GM20431 (cell line): ENCODE data around the gene THSD4.

Source experiments
- in situ Hi-C: fragments of 300-500 bp; cut with MseI, MboI; formaldehyde crosslinking; loops from one replicate; pipeline ENCODE4 v1.15.0; 2020; ENCODE audit warnings: low sequenced_read_pairs; ENCODE audit not compliant: unreplicated experiment

THSD4 gene

GRCh38 chr15:71810256-71811035 lies 695.2 kb downstream of the THSD4 start, which contains the start of gene NR2E3:
Gene NR2E3 (plus strand): TSS chr15:71810554. CDS start chr15:71810744, 190 bp downstream.
- in situ Hi-C loops, result no loop called here

DNA sequence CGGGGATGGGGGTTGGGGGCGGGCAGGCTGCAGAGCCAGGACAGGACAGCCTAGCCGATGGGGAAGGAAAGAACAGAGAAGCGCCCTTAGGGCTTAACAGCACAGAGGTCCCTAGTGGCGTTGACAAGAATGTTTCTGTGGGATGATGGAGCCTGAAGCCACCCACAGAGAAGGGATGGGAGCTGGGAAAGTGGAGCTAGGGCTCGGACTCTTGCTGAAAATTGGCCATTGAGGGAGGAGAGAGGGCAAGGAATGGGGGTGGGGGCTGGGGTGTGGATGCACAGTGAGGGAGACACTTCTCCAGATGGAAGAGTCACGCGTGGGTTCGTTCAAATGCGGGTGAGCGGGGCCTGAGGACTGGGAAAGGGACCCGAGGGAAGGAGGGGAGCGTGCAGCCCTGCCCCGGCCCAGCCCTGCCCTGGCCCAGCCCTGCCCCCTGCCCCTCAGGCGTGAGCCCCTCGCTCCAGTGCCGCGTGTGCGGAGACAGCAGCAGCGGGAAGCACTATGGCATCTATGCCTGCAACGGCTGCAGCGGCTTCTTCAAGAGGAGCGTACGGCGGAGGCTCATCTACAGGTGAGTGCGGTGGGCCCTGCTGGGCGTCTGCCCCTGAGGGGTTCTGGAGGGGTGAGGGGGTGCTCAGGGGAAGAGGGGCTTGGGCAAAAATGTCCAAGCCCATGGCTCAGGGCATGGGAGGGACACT lies 695.9 kb downstream of the THSD4 start:
- in situ Hi-C loops, result no loop called here

DNA sequence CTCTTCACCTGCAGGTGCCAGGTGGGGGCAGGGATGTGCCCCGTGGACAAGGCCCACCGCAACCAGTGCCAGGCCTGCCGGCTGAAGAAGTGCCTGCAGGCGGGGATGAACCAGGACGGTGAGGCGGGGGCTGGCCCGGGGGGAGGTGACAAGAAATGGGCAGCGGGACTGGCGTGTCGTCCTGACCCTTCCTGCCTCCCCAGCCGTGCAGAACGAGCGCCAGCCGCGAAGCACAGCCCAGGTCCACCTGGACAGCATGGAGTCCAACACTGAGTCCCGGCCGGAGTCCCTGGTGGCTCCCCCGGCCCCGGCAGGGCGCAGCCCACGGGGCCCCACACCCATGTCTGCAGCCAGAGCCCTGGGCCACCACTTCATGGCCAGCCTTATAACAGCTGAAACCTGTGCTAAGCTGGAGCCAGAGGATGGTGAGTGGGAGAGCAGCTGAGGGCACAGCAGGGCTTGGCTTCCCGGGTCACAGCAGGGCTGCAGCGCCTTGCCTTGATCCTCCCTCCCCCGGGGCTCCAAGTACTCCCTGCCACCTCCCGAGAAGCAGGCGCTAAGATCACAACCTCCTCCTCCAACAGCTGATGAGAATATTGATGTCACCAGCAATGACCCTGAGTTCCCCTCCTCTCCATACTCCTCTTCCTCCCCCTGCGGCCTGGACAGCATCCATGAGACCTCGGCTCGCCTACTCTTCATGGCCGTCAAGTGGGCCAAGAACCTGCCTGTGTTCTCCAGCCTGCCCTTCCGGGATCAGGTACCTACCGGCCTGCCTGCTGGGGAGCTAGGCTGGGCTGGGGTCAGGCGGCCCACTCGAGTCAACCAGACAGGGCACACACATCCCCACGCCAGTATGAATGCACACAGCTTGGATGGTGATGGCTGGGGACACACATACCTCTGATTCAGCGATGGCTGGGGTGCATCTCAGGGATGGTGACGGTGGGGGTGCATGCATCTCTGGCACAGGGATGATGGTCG lies 696.8 kb downstream of the THSD4 start:
- in situ Hi-C loops, result no loop called here

- in situ Hi-C loops, result no loop called here
Measured at GRCh38 chr15:71812966-71813722, 697.9 kb downstream of the THSD4 start.

DNA sequence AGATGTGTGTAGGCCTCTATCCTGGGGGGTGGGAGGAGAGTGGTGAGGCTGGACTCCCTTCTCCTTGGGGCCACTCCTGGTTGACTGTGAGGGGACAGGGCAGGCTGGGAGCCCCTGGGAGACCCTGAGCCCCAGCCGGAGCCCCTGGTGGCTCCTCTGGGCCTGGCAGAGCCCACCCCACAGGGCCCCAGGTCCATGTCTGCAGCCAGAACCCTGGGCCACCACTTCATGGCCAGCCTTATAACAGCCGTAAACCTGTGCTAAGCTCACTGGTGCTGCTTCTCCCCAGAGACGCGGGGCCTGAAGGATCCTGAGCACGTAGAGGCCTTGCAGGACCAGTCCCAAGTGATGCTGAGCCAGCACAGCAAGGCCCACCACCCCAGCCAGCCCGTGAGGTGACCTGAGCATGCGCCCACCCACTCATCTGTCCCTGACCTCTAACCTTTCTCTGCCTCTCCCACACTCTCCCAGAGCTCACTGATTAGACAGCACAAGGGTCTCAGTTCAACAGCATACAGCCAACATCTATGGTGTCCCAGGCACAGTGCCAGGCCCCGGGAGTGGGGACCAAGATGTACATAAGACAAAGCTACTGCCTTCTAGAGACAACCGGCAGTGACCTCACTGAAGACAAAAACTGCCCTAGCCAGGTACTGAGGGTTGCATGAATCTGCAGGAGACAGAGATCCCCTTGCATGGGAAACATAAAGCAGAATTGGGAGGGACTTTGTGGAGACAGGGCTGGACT lies 698.6 kb downstream of the THSD4 start:
- in situ Hi-C loops, result no loop called here

GRCh38 chr15:71815301-71815700 lies 700.0 kb downstream of the THSD4 start:
- in situ Hi-C loops, result no loop called here

DNA sequence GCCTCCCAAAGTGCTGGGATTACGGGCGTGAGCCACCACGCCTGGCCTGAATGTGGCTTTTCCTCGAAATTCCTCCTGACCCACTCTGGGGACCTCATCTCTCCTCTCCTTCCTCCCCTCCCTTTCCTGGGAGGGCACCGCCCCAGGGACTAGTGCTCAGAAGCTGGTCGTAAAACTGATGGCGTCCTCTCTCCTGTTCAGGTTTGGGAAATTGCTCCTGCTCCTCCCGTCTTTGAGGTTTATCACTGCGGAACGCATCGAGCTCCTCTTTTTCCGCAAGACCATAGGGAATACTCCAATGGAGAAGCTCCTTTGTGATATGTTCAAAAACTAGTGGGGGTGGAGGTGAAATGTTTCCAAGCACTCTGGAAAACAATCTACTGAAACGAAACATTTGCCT lies 702.1 kb downstream of the THSD4 start:
- in situ Hi-C loops, result no loop called here

DNA sequence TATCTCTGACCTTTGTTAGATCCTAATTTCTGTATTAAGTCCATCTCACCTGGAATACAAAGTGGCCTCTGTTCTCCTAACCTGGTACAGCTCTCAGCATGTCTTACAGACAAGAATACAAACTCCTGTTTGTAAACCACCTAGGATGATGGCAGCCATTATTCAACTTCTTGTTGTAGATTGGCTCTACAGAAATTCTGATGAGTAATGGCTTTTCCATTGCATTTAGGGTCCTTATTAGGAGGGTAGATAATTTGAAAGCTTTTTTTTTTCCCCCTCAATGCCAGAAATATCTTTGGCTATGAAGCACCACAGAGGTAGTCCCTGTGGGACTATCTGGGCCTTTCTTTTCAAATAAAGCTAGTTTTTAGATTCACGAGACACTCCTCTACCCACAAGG lies 704.9 kb downstream of the THSD4 start:
- in situ Hi-C loops, result no loop called here

GRCh38 chr15:71821547-71822129 lies 706.4 kb downstream of the THSD4 start:
- in situ Hi-C loops, result no loop called here

GRCh38 chr15:71822890-71823630 lies 707.8 kb downstream of the THSD4 start:
- in situ Hi-C loops, result no loop called here

DNA sequence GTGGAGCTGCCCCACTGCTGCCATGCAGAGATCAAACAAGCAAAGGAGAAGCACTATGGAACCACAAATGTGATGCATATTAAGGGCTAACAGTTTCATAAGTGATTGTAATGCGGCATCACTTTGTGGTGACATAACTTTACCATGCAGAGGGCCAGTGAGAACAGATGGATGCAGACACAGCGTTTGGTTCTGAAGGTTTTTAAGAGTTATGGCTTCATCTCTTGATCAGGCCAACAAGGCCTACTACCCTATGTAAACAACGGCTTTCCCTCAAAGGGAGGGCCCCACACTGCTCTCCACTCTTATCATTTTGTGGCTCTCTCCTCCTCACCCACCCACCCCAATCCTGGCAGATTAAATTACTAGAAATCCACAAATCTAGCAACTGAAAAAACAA lies 708.5 kb downstream of the THSD4 start:
- in situ Hi-C loops, result no loop called here

DNA sequence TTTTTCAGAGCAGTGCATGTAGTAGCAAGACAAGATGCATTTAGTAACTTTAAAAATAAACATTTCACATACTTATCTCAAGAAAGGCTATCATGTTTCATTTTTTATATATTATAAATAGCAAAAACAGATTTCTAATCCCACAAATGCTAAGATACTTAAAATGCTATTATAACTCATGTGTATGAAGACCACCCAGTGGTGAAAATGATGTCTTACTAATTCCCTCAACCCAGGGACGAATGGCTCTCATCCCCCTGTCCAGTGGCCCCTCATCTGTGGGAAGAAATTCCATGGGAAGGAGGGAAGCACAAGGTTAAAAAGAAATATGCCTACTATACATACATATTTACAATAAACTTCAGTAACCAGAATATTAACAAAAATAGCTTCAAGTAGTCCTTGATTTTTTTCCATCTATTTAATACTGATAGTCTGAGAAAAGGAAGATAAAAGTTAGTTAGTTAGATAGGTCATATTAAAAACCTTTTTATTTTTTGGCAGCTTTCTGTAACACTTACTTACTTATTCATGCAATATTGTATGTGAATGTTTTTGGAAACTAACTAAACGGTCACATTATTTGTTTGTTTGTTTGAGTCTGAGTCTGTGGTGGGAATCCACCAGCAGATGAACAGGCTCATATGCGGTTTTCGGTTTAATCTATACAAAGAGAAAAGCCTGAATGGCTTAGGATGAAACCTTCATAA lies 709.9 kb downstream of the THSD4 start:
- in situ Hi-C loops, result no loop called here

- in situ Hi-C loops, result no loop called here
Measured at GRCh38 chr15:71826196-71826595, 710.9 kb downstream of the THSD4 start.

DNA sequence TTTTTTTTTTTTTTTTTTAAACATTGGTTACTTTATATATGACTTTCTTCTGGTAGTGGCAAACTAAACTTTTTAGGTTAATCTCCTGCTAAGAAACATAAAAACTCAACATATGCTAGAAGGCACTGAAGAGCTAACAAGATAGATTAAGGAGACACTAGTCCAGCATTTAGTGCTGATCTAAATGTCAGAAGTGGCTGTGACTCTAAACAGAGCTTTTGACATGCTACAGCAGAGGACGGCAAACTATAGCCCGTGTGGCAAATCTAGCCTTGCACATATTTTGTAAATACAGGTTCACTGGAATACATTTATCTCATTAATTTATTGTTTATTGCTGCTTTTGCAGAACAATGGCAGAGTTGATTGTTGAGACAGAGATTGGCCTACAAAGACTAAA lies 715.7 kb downstream of the THSD4 start:
- in situ Hi-C loops, result no loop called here
